CMK (cell line): Measurements from ENCODE around the gene AIFM3.
"Not testable (repeated sequence)": the region's sequence is repeated elsewhere in the genome, so short reads cannot be mapped to it uniquely, and the experiment has no call there.

Experiments
- DNase-seq: peaks from one replicate; pipeline ENCODE4 v3.0.0-alpha.2; 2010; ENCODE audit warnings: low read depth

The AIFM3 gene, protein sequence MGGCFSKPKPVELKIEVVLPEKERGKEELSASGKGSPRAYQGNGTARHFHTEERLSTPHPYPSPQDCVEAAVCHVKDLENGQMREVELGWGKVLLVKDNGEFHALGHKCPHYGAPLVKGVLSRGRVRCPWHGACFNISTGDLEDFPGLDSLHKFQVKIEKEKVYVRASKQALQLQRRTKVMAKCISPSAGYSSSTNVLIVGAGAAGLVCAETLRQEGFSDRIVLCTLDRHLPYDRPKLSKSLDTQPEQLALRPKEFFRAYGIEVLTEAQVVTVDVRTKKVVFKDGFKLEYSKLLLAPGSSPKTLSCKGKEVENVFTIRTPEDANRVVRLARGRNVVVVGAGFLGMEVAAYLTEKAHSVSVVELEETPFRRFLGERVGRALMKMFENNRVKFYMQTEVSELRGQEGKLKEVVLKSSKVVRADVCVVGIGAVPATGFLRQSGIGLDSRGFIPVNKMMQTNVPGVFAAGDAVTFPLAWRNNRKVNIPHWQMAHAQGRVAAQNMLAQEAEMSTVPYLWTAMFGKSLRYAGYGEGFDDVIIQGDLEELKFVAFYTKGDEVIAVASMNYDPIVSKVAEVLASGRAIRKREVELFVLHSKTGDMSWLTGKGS

GRCh38 chr22:20966883-20967696, at the start of gene AIFM3:
AIFM3 (plus strand) TSS chr22:20967255; CDS start chr22:20967945, 690 bp downstream.
- no peak for DNase-seq

- no peak for DNase-seq
Observed at GRCh38 chr22:20918663-20919218, 48.3 kb upstream of the AIFM3 start.

GRCh38 chr22:20919718-20920117, 47.3 kb upstream of the AIFM3 start:
- DNase-seq, result no peak

DNA sequence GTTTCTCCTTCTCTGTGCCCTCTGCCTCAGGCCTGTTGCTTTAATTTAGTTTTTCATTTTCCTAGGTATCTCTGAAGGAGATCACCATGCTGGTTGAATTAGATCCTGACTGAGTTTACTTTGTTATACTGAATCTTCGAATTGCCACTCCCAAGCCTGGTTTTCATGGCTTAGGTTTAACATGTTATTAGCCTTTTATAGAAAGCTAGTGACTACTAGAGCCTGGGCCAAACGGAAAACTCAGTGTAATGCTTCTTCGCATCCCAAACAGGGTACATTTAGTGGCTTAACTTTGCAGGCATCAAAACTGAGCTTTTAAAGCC, 46.2 kb upstream of the AIFM3 start:
- DNase-seq, result no peak

GRCh38 chr22:20922141-20922751, 44.8 kb upstream of the AIFM3 start:
- no peak for DNase-seq

DNA sequence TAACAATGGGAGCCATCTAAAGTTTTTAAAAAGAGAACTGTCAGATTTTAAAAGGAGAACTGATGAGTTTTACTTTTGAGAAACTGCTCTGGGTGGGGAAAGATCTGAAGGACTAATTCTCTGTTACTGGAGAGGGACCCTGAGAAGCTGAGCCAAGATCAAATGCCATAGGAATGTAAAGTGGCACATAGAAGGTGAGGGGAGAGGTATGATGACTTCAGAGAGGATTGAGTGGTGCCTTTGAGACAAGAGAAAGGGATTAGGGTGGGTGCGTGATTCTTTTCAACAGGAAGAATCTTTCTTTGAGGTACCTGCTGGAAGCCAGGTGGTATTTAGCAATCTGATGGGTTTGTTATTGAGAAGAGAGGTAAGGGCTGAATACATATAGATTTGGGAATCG, 40.8 kb upstream of the AIFM3 start:
- DNase-seq, result no peak

DNA sequence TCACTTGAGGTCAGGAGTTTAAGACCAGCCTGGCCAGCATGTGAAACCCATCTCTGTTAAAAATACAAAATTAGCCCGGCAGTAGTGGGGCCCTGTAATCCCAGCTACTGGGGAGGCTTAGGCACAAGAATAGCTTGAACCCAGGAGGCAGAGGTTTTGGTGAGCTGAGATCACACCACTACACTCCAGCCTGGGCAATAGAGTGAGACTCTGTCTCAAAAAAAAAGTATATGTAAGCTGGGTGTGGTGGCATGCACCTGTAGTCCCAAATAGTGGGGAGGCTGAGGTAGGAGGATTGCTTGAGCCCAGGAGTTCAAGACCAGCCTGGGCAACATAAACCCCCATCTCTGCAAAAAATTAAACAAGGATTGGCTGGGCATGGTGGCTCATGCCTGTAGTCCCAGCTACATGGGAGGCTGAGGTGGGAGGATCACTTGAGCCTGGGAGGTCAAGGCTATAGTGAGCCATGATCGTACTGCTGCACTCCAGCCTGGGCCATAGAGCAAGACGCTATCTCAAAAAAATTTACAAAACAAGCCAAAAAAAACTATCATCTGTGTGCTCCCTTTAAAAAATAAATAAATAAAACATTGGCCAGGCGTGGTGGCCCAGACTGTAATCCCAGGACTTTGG, 39.0 kb upstream of the AIFM3 start:
- no peak for DNase-seq

DNA sequence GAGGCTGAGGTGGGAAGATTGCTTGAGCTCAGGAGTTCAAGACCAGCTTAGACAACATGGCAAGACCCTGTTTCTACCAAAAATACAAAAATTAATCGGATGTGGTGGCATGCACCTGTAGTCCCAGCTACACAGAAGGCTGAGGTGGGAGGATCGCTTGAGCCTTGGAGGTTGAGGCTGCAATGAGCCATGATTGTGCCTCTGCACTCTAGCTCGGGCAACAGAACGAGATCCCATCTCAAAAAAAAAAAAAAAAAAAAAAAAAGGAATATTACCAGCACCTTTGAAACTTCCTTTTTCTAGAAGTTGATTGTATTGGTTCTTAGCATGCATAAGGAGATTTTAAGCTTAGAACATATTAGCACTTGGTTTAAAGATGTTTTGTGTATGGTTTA, 38.5 kb upstream of the AIFM3 start:
- no peak for DNase-seq

DNA sequence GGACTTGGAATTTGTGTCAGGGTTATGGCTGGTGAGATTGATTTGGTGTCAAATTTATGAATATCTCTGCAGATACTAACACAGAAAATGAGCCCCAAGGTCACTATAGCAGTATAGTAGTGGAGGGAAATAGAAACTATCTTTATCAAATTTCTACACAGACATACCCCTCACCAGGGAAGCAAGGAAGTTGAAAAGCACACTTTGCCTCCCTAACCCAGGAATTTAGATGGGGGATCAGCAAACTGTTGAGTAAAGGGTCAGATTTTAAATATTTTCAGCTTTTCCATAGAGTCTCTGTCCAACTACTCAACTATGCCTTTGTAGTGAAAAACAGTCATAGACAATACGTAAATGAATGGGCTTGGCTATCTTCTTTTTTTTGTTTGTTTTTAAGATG, 37.1 kb upstream of the AIFM3 start:
- DNase-seq, result no peak

- DNase-seq, result not testable (repeated sequence)
Observed at GRCh38 chr22:20930435-20930834, 36.6 kb upstream of the AIFM3 start.

GRCh38 chr22:20931126-20931654, 35.9 kb upstream of the AIFM3 start:
- DNase-seq, result no peak

GRCh38 chr22:20933910-20934309, 33.1 kb upstream of the AIFM3 start:
- no peak for DNase-seq

- DNase-seq, result not testable (repeated sequence)
Observed at GRCh38 chr22:20935049-20935448, 32.0 kb upstream of the AIFM3 start.

DNA sequence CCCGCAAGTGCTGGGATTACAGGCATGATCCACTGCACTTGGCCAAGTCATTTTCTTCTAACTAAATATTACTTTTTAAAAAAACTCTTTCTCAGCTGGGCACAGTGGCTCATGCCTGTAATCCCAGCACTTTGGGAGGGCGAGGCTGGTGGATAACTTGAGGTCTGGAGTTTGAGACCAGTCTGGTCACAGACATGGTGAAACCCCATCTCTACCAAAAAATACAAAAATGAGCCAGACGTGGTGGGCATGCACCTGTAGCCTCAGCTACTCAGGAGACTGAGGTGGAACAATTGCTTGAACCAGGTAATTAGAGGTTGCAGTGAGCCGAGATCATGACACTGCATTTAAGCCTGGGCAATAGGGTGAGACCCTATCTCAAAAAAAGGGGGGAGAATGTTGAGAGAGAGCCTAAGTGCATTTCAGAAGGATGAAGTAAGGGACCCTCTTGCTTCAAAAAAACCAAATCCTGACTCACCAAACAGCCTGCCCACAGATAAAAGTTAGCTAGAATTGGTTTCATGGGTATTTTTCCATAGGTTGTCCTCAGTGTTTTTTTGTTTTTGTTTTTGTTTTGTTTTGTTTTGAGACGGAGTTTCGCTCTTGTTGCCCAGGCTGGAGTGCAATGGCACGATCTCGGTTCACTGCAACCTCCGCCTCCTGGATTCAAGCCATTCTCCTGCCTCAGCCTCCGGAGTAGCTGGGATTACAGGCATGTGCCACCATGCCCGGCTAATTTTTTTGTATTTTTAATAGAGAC, 31.1 kb upstream of the AIFM3 start:
- DNase-seq, result not testable (repeated sequence)

DNA sequence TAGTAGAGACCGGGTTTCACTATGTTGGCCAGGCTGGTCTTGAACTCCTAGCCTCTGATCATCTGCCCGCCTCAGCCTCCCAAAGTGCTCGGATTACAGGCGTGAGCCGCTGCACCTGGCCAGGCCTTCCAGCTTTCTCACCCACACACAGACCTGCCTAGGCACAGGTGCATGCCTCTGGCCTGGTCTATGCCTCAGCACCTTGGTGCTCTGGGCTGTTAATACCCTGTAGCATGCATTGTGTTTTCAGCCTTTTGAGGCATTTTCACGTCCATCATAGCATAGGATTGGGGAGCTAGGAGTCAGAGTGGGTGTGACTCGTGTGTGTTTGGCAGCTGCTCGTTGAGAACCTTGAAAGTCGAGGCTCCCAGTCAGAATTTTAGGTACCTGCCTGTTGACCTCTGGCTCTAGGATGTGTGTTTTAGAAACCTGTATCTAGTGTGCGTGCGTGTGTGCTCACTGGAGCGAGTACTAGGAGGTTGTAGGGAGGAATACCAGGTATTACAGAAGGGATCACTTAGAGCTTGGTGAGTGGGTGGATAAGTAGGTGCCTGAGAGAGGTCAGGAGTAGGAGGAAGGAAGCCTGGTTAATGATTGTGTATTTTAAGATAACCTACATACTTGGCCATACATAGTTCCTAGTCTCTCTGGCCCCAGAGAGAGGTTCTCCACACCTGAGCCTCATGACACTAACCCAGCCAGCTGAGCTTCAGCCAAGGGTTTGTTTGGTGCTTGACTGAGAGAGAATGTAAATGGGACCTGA, 29.8 kb upstream of the AIFM3 start:
- DNase-seq, result no peak

DNA sequence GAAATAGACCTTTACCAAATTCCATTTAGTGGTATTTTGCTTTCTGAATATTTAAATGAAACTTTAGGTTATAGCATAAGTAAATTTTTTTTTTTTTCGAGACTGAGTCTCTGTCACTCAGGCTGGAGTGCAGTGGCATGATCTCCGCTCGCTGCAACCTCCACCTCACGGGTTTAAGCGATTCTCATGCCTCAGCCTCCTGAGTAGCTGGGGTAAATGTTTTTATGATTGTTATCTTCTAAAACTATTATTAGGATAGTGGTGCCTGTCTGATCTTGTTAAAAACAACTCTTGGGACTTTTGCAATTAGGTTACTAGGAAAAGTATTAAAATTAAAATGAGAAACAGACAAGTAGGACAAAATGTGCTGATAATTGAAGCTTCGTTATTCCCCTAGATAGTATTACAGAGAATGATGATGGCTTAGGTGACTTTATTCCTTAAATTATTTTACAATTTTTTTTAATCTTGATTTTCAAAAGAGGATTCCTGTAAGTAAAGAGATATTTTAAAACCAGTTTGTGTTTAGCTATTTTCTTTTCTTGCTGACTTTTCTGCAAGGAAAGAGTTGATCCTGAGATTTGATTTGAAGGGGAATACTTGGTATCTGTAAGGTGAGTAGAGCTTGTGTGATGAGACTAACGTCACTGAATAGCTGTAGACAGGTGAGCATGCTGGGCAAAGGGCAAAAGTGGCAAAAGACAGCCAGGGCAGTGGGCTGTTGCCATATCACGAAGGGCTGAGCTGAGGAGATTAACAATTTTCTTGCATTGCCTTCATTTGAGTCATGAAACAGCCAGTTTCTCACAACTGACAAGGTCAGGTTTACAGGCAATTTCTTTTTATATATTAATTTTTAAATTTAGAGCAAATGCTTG, 29.0 kb upstream of the AIFM3 start:
- no peak for DNase-seq

GRCh38 chr22:20939457-20940185, 27.4 kb upstream of the AIFM3 start:
- not testable (repeated sequence) for DNase-seq

- no peak for DNase-seq
Observed at GRCh38 chr22:20940186-20940651, 26.8 kb upstream of the AIFM3 start.
